CD14-positive monocyte (primary cell): ENCODE measurements around the gene ARHGEF3. TPM values are rescaled to one million over a fixed set of nuclear protein-coding genes. Genes with fewer than 3 reads are reported as not detected.

Experiments used
- DNase-seq, 3 donors: peaks; one replicate each; pipeline ENCODE4 v3.0.0-alpha.2; 2011 to 2022
- H2AFZ ChIP-seq: 2 replicates; pipeline ENCODE4 v1.6.0; 2012; ENCODE audit warnings: mild to moderate bottlenecking, low read depth, low read length, inconsistent platforms; ENCODE audit not compliant: insufficient read depth, poor library complexity, severe bottlenecking
- H3K27ac ChIP-seq, 2 donors: 1 replicate in 1 of 2; 2 replicates in 1 of 2; pipeline ENCODE4 v1.5.1; 2012 to 2013; ENCODE audit warnings: low read length in 2 of 2, control low read depth in 1 of 2, inconsistent platforms in 1 of 2, low read depth in 1 of 2, mild to moderate bottlenecking in 1 of 2
- H3K27me3 ChIP-seq, 2 donors: one replicate each; pipeline versions ENCODE4 v1.6.0 to v1.6.1; 2011 to 2013; ENCODE audit warnings: low read length in 2 of 2; ENCODE audit not compliant: control insufficient read depth in 2 of 2, insufficient read depth in 2 of 2
- H3K36me3 ChIP-seq, 2 donors: replicated peaks in 1 of 2; 1 replicate in 1 of 2; 2 replicates in 1 of 2; pipeline versions ENCODE4 v1.5.1 to v1.6.1; 2012 to 2013; ENCODE audit warnings: low read length in 2 of 2, control low read depth in 1 of 2, inconsistent platforms in 1 of 2, mild to moderate bottlenecking in 1 of 2; ENCODE audit not compliant: insufficient read depth in 2 of 2, control insufficient read depth in 1 of 2
- H3K4me1 ChIP-seq, 2 donors: 1 replicate in 1 of 2; 2 replicates in 1 of 2; pipeline versions ENCODE4 v1.5.1 to v1.6.1; 2012 to 2013; ENCODE audit warnings: low read length in 2 of 2, control low read depth in 1 of 2, inconsistent platforms in 1 of 2, mild to moderate bottlenecking in 1 of 2, moderate library complexity in 1 of 2; ENCODE audit not compliant: insufficient read depth in 2 of 2, control insufficient read depth in 1 of 2
- H3K4me2 ChIP-seq: replicated peaks from 2 replicates; pipeline ENCODE3; 2012; ENCODE audit warnings: low read length, moderate library complexity, mild to moderate bottlenecking; ENCODE audit not compliant: poor library complexity, severe bottlenecking; ENCODE audit errors: extremely low read depth
- H3K4me3 ChIP-seq, 3 experiments: fragments of 200-600 bp in 1 of 3; sonication (generic) in 1 of 3; replicated peaks in 1 of 3; 1 replicate in 2 of 3; 2 replicates in 1 of 3; pipeline ENCODE4 v1.5.1; 2011 to 2013; ENCODE audit warnings: low read length in 3 of 3, mild to moderate bottlenecking in 3 of 3, control low read depth in 2 of 3, low read depth in 2 of 3, inconsistent platforms in 1 of 3, moderate library complexity in 1 of 3
- H3K79me2 ChIP-seq: 2 replicates; pipeline ENCODE4 v1.6.0; 2012; ENCODE audit warnings: mild to moderate bottlenecking, control low read depth, inconsistent platforms, low read length, moderate library complexity; ENCODE audit not compliant: insufficient read depth
- H3K9ac ChIP-seq: 2 replicates; pipeline ENCODE4 v1.6.0; 2017; ENCODE audit warnings: low read length, mild to moderate bottlenecking; ENCODE audit not compliant: insufficient read depth, poor library complexity, severe bottlenecking
- H3K9me3 ChIP-seq, 2 donors: replicated peaks in 1 of 2; 1 replicate in 1 of 2; 2 replicates in 1 of 2; pipeline versions ENCODE4 v1.5.1 to v1.6.1; 2012 to 2013; ENCODE audit warnings: low read length in 2 of 2, control low read depth in 1 of 2; ENCODE audit not compliant: control insufficient read depth in 1 of 2, insufficient read depth in 1 of 2
- H4K20me1 ChIP-seq: 2 replicates; pipeline ENCODE4 v1.6.0; 2012; ENCODE audit warnings: mild to moderate bottlenecking, low read length, control low read depth, moderate library complexity; ENCODE audit not compliant: insufficient read depth
- H3K27ac Mint-ChIP-seq, 7 donors: one replicate each; pipeline ENCODE4 v1.8.0; 2020; ENCODE audit warnings: mild to moderate bottlenecking in 7 of 7, mixed read lengths in 7 of 7, moderate library complexity in 6 of 7, inconsistent platforms in 2 of 7
- H3K27me3 Mint-ChIP-seq, 3 donors: one replicate each; pipeline ENCODE4 v1.8.0; 2021 to 2022; ENCODE audit warnings: low read depth in 3 of 3, mild to moderate bottlenecking in 3 of 3, mixed read lengths in 3 of 3, moderate library complexity in 3 of 3, inconsistent platforms in 1 of 3
- H3K36me3 Mint-ChIP-seq, 2 donors: one replicate each; pipeline ENCODE4 v1.8.0; 2020; ENCODE audit warnings: mixed read lengths in 2 of 2, inconsistent platforms in 1 of 2, mild to moderate bottlenecking in 1 of 2
- H3K4me1 Mint-ChIP-seq: one replicate; pipeline ENCODE4 v1.8.0; 2020; ENCODE audit warnings: mild to moderate bottlenecking, mixed read lengths
- H3K4me3 Mint-ChIP-seq, 2 donors: one replicate each; pipeline ENCODE4 v1.8.0; 2020; ENCODE audit warnings: mild to moderate bottlenecking in 2 of 2, mixed read lengths in 2 of 2, moderate library complexity in 1 of 2
- H3K9me3 Mint-ChIP-seq, 7 donors: one replicate each; pipeline ENCODE4 v1.8.0; 2020 to 2022; ENCODE audit warnings: mixed read lengths in 7 of 7, mild to moderate bottlenecking in 6 of 7, moderate library complexity in 6 of 7, inconsistent platforms in 2 of 7
- CTCF ChIP-seq: fragments of 200-600 bp; IDR thresholded peaks from one replicate; pipeline ENCODE4 v1.8.0; 2022; ENCODE audit warnings: antibody characterized with exemption, mild to moderate bottlenecking
- WGBS: methylation state at CpG from one replicate; pipeline ENCODE4 v1.1.5; 2013; ENCODE audit warnings: missing lambda C conversion rate; ENCODE audit not compliant: insufficient coverage; 5-methylcytosine and 5-hydroxymethylcytosine counted together
- intact Hi-C, 2 donors: fragments of 100-400 bp; cut with micrococcal nuclease; formaldehyde crosslinking; loops; one replicate each; pipeline versions ENCODE4 v1.15.0 to v1.15.1; 2023
- polyA plus RNA-seq, 3 donors: library from polyadenylated mRNA; depleted of rRNA in 1 of 3; unstranded in 2 of 3; stranded (reverse) in 1 of 3; fragments of 300-500 nt in 2 of 3; fragments of >200 nt in 1 of 3; fragmentation: Illumina TruSeq in 2 of 3; gene quantifications; 1 replicate in 2 of 3; 2 replicates in 1 of 3; pipeline ENCODE4 v1.2.3, GENCODE V29; 2012 to 2021

ARHGEF3 gene
- polyA plus RNA-seq, 3 donors: 22.6 to 29.5 (median 26.5) TPM

GRCh38 chr3:56795097-56795828 is 6.5 kb downstream of the ARHGEF3 start:
- peak overlapping the region; percentile 9 to 16 for H3K4me3 Mint-ChIP-seq

GRCh38 chr3:56792193-56792592 is 9.6 kb downstream of the ARHGEF3 start:
- H3K9me3 ChIP-seq: no peaks in the 10 kb centered on the region
- peak overlapping the region in 1 of 2 donors; percentile 37 for H3K27ac ChIP-seq
- H3K4me1 Mint-ChIP-seq: peaks cover 77% of the 10 kb centered on the region
- DNase-seq: peak in 2 of 3 donors; percentile 46 to 58
- WGBS: no CpG with 5 or more reads among the region's 1 CpG
- intact Hi-C loops: no loop called here
- H3K4me3 Mint-ChIP-seq: no peak overlapping the region
- no peak overlapping the region for H3K9ac ChIP-seq
- H3K4me2 ChIP-seq: no peak overlapping the region
- no peaks in the 10 kb centered on the region for H3K27me3 ChIP-seq
- H3K79me2 ChIP-seq: peaks cover 85% of the 10 kb centered on the region
- peaks cover 4% of the 10 kb centered on the region for H4K20me1 ChIP-seq
- no peak overlapping the region for H2AFZ ChIP-seq
- peak overlapping the region in 4 of 7 donors; percentile 37 to 72 (median 60) for H3K27ac Mint-ChIP-seq
- peaks cover 15 to 17% of the 10 kb centered on the region in 2 donors for H3K36me3 Mint-ChIP-seq
- peaks cover 70 to 81% of the 10 kb centered on the region in 2 donors for H3K4me1 ChIP-seq
- no peaks in the 10 kb centered on the region for H3K36me3 ChIP-seq
- H3K4me3 ChIP-seq: no peak overlapping the region
- H3K27me3 Mint-ChIP-seq: peaks cover 0 to 3% (median 3%) of the 10 kb centered on the region in 3 donors
- H3K9me3 Mint-ChIP-seq: peaks cover 0 to 3% (median 0%) of the 10 kb centered on the region in 7 donors
- TF ChIP-seq CTCF: no peak

More at GRCh38 chr3:56795097-56795828, 6.5 kb downstream of the ARHGEF3 start:
- no peak for TF ChIP-seq CTCF
- Histone ChIP-seq H3K4me3 (peak overlapping the region in 1 of 3 experiments; percentile 40), H3K4me1 (peaks cover 66 to 86% of the 10 kb centered on the region in 2 donors), H3K9ac (no peak overlapping the region), H3K27me3 (no peaks in the 10 kb centered on the region), H4K20me1 (peaks cover 7% of the 10 kb centered on the region), H3K4me2 (peak overlapping the region; percentile 52), H3K27ac (peak overlapping the region; percentile 69 to 79), H2AFZ (no peak overlapping the region), H3K9me3 (no peaks in the 10 kb centered on the region), H3K79me2 (peaks cover 94% of the 10 kb centered on the region), H3K36me3 (no peaks in the 10 kb centered on the region)
- Mint-ChIP-seq H3K27ac (peak overlapping the region; percentile 83 to 98 (median 92)), H3K4me1 (peaks cover 67% of the 10 kb centered on the region), H3K27me3 (peaks cover 0 to 3% (median 3%) of the 10 kb centered on the region in 3 donors), H3K36me3 (peaks cover 12 to 25% of the 10 kb centered on the region in 2 donors), H3K9me3 (peaks cover 0 to 3% (median 0%) of the 10 kb centered on the region in 7 donors)
- 100% methylated on average over 1 of the region's 7 CpGs for WGBS
- intact Hi-C loops: loop anchor here in 1 of 2 donors (5.0 kb wide), 1 partner anchor 38 kb away; no protein-coding TSS in a partner anchor
- DNase-seq: peak in 1 of 3 donors; percentile 36
